ENCODE results near the gene ANXA6.

DNA sequence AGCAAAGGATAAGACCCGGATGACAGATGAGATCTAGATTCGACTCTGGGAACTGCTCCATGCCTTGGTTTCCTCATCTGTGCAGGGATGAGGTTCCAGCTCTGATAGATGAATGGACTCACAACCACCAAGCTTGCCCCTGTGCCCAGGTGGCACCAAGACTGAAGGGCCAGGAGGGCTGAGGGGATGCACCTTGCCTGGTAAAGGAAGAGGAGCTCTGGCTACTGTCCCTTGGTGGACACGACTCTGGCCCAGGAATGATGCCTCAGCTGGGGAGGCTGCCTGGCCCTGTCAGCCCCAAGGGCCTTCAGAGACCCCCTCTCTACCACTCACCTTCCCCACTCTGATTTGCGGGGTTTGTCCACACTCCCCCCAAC, 24.9 kb upstream of the ANXA6 start:
- TF ChIP-seq FOXK1 (CRISPR knock-in tag; IDR thresholded peaks at IDR 0.05; ENCODE audit: borderline replicate concordance) (no peak), EHMT2 (IDR thresholded peaks at IDR 0.05) (no peak), POLR2AphosphoS2 (IDR thresholded peaks at IDR 0.05; ENCODE audit: low read length) (no peak), DNMT1 (IDR thresholded peaks at IDR 0.05) (no peak), CHD2 (IDR thresholded peaks at IDR 0.05; ENCODE audit: low read depth, low read length) (no peak)
